Loucy (cell line): ENCODE measurements around the gene HAUS3.

Experiments used
- EZH2phosphoT487 ChIP-seq: fragments of 200-600 bp; IDR thresholded peaks from 2 replicates; pipeline ENCODE4 v1.6.1; 2018; ENCODE audit warnings: antibody characterized with exemption, mild to moderate bottlenecking, moderate library complexity, borderline replicate concordance
- TF ChIP-seq, protein P1 (sequence below): fragments of 200-600 bp; sonication (generic); conservative IDR thresholded peaks from 2 replicates; pipeline ENCODE4 v1.5.1; 2014; ENCODE audit warnings: mild to moderate bottlenecking, antibody characterized with exemption, low read length

DNA sequence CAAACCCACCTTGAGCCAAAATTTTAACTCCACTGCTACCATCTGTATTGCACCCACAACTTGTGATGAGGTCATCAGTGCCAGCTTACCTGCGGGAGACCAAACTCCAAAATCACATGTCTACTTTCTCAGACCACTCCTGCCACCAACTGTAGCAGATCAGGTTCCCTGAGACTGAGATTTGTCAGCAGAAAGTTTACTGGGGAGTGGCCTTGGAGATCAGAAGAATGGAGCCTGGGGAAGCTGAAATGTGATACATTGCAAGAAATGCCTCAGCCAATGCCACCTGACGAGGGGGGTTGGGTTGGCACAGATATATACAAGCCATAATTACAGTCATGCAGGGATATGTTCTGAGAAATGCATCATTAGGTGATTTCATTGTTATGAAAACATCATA is 19.1 kb downstream of the HAUS3 start:
- TF ChIP-seq, protein P1, sequence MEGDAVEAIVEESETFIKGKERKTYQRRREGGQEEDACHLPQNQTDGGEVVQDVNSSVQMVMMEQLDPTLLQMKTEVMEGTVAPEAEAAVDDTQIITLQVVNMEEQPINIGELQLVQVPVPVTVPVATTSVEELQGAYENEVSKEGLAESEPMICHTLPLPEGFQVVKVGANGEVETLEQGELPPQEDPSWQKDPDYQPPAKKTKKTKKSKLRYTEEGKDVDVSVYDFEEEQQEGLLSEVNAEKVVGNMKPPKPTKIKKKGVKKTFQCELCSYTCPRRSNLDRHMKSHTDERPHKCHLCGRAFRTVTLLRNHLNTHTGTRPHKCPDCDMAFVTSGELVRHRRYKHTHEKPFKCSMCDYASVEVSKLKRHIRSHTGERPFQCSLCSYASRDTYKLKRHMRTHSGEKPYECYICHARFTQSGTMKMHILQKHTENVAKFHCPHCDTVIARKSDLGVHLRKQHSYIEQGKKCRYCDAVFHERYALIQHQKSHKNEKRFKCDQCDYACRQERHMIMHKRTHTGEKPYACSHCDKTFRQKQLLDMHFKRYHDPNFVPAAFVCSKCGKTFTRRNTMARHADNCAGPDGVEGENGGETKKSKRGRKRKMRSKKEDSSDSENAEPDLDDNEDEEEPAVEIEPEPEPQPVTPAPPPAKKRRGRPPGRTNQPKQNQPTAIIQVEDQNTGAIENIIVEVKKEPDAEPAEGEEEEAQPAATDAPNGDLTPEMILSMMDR: no peak
- no peak for TF ChIP-seq EZH2phosphoT487
